ENCODE results near the gene CGB5. TPM values are rescaled to one million over a fixed set of nuclear protein-coding genes. Genes with fewer than 3 reads are reported as not detected.

The CGB5 gene
- polyA plus RNA-seq, 1 donor from 2014 or later = not detected

GRCh38 chr19:49014123-49014869, 29.4 kb upstream of the CGB5 start (continued):
- TF ChIP-seq EP300 (conservative IDR thresholded peaks at IDR 0.05; ENCODE audit: poor library complexity, severe bottlenecking) = no peak
- no peak for TF ChIP-seq SMC3 (conservative IDR thresholded peaks at IDR 0.05; ENCODE audit: poor library complexity)

- TF ChIP-seq SMC3 (conservative IDR thresholded peaks at IDR 0.05; ENCODE audit: poor library complexity) (no peak), CTCF (IDR thresholded peaks at IDR 0.05; ENCODE audit: poor library complexity, severe bottlenecking) (no peak), EP300 (conservative IDR thresholded peaks at IDR 0.05; ENCODE audit: poor library complexity, severe bottlenecking) (no peak), TAF1 (IDR thresholded peaks at IDR 0.05; ENCODE audit: low read depth) (no peak), POLR2AphosphoS5 (IDR thresholded peaks at IDR 0.05) (no peak), MXI1 (conservative IDR thresholded peaks at IDR 0.05; ENCODE audit: poor library complexity, severe bottlenecking) (no peak), REST (IDR thresholded peaks at IDR 0.05; ENCODE audit: borderline replicate concordance) (no peak), RAD21 (conservative IDR thresholded peaks at IDR 0.05) (no peak), EZH2 (IDR thresholded peaks at IDR 0.05; ENCODE audit: borderline replicate concordance, insufficient read depth, low read length, poor library complexity, severe bottlenecking) (no peak)
- H3K4me3 ChIP-seq (ENCODE audit: low read length) = no peak overlapping the region
- H3F3A ChIP-seq (ENCODE audit: insufficient read depth, low read length, poor library complexity, severe bottlenecking) = no peaks in the 10 kb centered on the region
- no peaks in the 10 kb centered on the region for H3K36me3 ChIP-seq (ENCODE audit: insufficient read depth, low read length)
- no peaks in the 10 kb centered on the region for H3K9me2 ChIP-seq (ENCODE audit: insufficient read depth, low read length)
- H2AFZ ChIP-seq (ENCODE audit: low read depth, low read length) = no peak overlapping the region
- H4K20me1 ChIP-seq (ENCODE audit: insufficient read depth) = no peaks in the 10 kb centered on the region
- H3K27me3 ChIP-seq (ENCODE audit: insufficient read depth, low read depth, low read length) = peaks cover 13% of the 10 kb centered on the region
- no peaks in the 10 kb centered on the region for H3K79me2 ChIP-seq (replicated peaks; ENCODE audit: insufficient read depth, low read length)
- H3K9ac ChIP-seq (ENCODE audit: low read length) = no peak overlapping the region
- no peaks in the 10 kb centered on the region for H3K9me3 ChIP-seq (ENCODE audit: low read length)
- no peak overlapping the region for H3K27ac ChIP-seq (ENCODE audit: low read length)
- H3K4me2 ChIP-seq (ENCODE audit: low read length) = no peak overlapping the region
These were observed 28.8 kb upstream of the CGB5 start for GRCh38 chr19:49014870-49015255.

- TF ChIP-seq RAD21 (conservative IDR thresholded peaks at IDR 0.05) = no peak
- TF ChIP-seq SMC3 (conservative IDR thresholded peaks at IDR 0.05; ENCODE audit: poor library complexity) = no peak
- TF ChIP-seq EP300 (conservative IDR thresholded peaks at IDR 0.05; ENCODE audit: poor library complexity, severe bottlenecking) = no peak
- no peak for TF ChIP-seq CTCF (IDR thresholded peaks at IDR 0.05; ENCODE audit: poor library complexity, severe bottlenecking)
- no peak for TF ChIP-seq POLR2AphosphoS5 (IDR thresholded peaks at IDR 0.05)
- no peak for TF ChIP-seq REST (IDR thresholded peaks at IDR 0.05; ENCODE audit: borderline replicate concordance)
- TF ChIP-seq MXI1 (conservative IDR thresholded peaks at IDR 0.05; ENCODE audit: poor library complexity, severe bottlenecking) = no peak
- TF ChIP-seq TAF1 (IDR thresholded peaks at IDR 0.05; ENCODE audit: low read depth) = no peak
- no peak for TF ChIP-seq EZH2 (IDR thresholded peaks at IDR 0.05; ENCODE audit: borderline replicate concordance, insufficient read depth, low read length, poor library complexity, severe bottlenecking)
- Histone ChIP-seq H3K4me3 (ENCODE audit: low read length) (no peak overlapping the region), H3K27ac (ENCODE audit: low read length) (no peak overlapping the region), H2AFZ (ENCODE audit: low read depth, low read length) (no peak overlapping the region), H3K9me2 (ENCODE audit: insufficient read depth, low read length) (no peaks in the 10 kb centered on the region), H3K4me2 (ENCODE audit: low read length) (no peak overlapping the region), H3F3A (ENCODE audit: insufficient read depth, low read length, poor library complexity, severe bottlenecking) (no peaks in the 10 kb centered on the region), H3K79me2 (replicated peaks; ENCODE audit: insufficient read depth, low read length) (no peaks in the 10 kb centered on the region), H4K20me1 (ENCODE audit: insufficient read depth) (no peaks in the 10 kb centered on the region), H3K9me3 (ENCODE audit: low read length) (no peaks in the 10 kb centered on the region), H3K27me3 (ENCODE audit: insufficient read depth, low read depth, low read length) (peaks cover 13% of the 10 kb centered on the region), H3K36me3 (ENCODE audit: insufficient read depth, low read length) (no peaks in the 10 kb centered on the region), H3K9ac (ENCODE audit: low read length) (no peak overlapping the region)
These were observed 27.4 kb upstream of the CGB5 start for GRCh38 chr19:49016067-49016839.

All from neural cell (in vitro differentiated cells).